PC-3 (cell line): ENCODE results near the gene MBD3.

ENCODE experiments used
- CTCF ChIP-seq: fragments of 300-600 bp; sonication (generic); conservative IDR thresholded peaks from 2 replicates; pipeline ENCODE4 v1.5.1; 2017; ENCODE audit warnings: antibody characterized with exemption, low read depth, mild to moderate bottlenecking, low read length
- EZH2phosphoT487 ChIP-seq: fragments of 300-600 bp; sonication (generic); IDR thresholded peaks from 2 replicates; pipeline ENCODE4 v1.6.1; 2018; ENCODE audit warnings: mild to moderate bottlenecking, antibody characterized with exemption, low read length, borderline replicate concordance

DNA sequence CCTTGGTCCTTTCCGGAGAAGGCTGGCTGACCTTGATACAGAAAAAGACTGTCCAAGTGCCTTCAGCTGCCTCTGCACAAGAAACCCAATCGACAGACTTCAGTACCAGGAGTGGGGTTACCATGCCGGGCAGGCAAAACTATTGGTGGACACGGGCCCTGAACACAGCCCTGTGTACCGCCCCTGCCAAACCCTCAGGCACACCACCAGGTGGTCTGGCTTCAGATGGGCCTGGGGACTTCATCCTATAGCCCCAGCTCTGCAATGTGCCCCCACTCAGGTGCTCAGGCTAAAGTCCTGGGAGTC, 42.2 kb upstream of the MBD3 start:
- no peak for TF ChIP-seq CTCF
- TF ChIP-seq EZH2phosphoT487, result no peak
